Endometrium (tissue), 2 donors: ENCODE measurements around the gene TYK2.
"Not testable (repeated sequence)": the region's sequence is repeated elsewhere in the genome, so short reads cannot be mapped to it uniquely, and the experiment has no call there.

ENCODE experiments used
- FAIRE-seq: peaks from 2 replicates; lab custom pipeline; 2012; peaks lifted over from hg19 to GRCh38; lab: Jason Lieb, UNC
- donor health status: control.
- donor health status: control.

TYK2 gene

DNA sequence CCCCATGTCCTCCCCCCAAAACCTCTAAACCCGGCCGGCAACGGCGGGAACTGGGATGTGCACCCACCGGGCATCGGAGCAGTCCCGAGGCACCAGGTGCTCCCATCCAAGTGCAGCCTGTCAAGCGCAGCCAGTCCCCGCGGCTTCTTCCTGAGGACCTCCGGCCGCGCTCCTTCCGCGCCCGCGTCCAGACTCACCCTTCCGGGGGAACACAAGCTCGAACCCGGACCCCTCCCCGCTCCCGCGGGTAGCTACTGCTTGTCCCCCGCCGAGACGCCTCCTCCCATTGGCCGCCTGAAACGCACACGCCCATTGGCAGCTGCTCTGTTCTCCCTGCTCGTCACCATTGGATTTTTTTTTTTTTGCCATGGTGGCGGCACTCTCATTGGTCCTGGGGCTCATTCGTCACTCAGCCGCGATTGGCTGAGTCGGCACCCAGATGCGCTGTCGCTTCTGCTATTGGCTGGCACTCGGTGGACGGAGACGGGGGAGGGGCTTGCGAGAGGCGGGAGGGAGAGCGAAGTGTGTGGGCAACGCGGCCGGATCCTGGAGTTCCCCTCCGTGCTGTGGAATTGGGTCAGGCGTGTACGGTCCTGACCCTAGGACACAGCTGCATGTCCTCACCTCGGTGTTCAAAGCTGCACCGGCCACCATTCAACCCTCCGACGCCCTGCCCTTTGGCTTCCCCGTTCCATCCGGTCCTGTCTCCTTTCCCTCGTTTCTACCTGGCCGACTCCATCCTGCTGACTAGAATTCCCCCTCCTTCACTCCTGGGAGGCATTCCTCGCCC lies at the start of gene TYK2:
Gene TYK2, minus strand, starts transcription at position 260 of the 790 bp plus-strand sequence. CDS start 2,166 bp downstream, outside the sequence.
- FAIRE-seq: peak; percentile 99

DNA sequence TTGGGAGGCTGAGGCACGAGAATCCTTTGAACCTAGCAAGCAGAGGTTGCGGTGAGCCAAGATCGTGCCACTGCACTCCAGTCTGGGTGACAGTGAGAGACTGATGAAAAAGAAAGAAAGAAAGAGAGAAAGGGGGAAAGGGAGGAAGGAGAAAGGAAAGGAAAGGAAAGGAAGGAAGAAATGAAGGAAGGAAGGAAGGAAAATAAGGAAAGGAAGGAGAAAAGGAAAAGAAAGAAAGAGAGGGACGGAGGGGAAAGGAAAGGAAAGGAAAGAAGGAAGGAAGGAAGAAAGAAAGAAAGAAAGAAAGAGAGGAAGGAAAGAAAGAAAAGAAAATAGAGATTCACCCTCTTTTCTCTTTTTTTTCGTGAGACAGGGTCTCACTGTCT lies 48.6 kb upstream of the TYK2 start:
- no peak for FAIRE-seq

DNA sequence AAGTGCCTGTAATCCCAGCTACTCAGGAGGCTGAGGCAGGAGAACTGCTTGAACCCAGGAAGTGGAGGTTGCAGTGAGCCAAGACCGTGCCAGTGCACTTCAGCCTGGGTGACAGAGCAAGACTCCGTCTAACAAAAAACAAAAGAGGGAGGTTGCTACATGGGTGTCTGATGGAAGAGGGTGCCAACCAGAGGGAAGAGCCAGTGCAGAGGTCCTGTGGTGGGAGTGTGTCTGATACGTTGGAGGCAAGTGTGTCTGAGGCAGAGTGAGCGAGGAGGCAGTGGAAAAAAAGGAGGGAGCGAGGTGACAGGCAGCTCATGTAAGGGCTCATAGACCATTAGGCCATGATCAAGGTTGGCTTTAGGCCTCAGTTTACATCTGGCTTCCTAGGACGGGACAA lies 46.8 kb upstream of the TYK2 start:
- FAIRE-seq: no peak

DNA sequence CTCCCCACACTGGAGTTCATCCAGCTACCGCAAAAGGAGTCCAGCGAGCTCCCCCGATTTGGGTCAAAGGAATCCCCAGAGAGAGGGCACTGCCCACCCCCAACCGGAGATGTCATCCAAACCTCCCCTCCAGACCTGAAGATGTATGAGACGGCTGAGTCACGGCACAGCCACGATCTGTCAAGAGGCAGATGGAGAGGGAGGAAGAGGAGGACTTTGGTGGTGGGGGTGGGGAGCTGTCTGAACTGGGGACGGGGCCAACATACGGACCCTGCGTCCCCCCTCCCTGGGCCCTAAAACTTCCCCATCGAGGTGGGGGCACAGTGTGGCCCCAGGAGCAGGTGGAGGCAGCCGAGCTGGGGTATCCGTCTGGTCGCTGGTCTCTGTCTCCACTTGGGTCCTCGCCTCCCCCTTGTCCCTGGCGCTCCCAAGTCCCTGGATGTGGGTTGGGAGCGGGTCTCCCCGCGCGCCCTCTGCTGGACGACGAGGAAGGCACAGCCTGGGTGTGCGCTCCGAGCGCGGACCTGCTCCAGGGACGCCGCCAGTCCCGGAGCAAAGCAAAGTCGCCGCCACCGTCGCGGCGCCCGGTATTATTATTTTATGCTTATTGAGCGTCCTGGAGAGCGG lies 43.8 kb upstream of the TYK2 start:
- FAIRE-seq: no peak

DNA sequence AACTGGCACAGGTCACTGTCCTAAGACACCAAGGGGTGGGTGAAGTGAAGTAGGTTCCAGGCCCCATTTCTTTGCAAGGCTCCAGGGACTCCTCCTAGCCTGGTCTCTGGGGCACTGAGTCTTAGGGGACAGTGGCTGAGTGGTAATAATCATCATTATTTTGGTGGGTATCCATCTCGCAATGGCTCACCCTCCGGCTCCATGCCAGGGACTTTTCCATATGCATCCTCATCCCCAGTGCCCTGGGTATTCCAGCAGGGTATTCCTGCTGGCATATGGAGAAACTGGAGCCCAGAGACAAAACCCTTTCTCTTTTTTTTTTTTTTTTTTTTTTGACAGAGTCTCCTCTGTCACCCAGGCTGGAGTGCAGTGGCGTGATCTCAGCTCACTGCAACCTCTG lies 42.5 kb upstream of the TYK2 start:
- no peak for FAIRE-seq

DNA sequence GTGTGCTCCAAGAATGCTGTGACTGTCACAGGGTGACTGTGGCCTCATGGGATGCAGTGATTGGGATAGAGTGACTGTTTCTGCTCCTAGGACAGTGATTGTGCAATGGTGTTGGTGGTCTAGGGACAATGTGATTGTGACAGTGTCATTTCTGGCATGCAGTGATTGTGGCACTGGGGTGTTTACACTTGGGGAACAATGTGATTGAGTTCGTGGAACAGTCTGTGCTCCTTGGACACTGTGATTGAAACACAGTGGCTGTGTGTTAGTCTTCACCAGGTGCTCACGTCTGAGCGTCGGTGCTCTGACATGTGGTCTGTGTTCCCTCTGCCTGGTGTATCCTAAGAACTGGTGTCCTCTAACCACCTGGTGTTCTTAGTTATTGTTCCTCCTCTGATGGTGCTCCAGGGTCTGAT lies 41.7 kb upstream of the TYK2 start:
- no peak for FAIRE-seq

DNA sequence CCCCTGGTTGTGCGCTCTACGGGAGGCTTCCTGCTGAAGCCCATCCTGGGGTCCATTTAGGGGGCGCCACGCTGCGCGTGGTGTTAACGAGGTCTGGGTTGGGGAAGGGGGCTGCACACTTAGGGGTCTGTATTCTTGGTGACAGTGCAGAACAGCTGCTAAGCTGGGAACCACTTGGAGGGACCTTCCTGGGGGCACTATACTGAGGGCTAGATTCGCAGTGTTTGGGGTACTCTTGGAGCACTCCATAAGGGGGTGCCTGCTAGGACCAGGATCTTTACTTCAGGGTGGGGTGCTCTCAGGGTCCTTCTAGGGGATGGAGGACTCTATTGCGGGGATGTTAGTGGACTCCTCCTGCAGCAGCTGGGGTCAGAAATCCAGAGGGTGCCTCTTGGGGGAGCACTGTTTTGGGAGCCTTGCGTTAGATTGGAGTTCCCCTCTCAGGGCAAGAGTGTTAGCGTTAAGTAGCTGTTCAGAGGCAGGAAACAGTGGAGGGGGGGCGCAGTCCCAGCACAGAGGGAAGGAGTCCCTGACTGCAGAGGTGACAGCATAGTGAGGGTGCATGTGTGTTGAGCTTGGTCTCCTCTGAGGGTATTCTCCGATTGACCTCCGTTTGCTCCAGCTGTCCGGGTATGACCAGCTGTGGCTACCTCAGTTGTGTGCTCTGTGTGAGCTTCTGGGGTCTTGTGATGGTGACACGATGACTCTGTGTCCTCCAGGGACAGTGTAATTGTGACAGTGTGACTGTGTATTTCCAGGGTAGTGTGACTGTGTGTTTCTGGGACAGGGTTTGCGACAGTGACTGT lies 41.1 kb upstream of the TYK2 start:
- no peak for FAIRE-seq

DNA sequence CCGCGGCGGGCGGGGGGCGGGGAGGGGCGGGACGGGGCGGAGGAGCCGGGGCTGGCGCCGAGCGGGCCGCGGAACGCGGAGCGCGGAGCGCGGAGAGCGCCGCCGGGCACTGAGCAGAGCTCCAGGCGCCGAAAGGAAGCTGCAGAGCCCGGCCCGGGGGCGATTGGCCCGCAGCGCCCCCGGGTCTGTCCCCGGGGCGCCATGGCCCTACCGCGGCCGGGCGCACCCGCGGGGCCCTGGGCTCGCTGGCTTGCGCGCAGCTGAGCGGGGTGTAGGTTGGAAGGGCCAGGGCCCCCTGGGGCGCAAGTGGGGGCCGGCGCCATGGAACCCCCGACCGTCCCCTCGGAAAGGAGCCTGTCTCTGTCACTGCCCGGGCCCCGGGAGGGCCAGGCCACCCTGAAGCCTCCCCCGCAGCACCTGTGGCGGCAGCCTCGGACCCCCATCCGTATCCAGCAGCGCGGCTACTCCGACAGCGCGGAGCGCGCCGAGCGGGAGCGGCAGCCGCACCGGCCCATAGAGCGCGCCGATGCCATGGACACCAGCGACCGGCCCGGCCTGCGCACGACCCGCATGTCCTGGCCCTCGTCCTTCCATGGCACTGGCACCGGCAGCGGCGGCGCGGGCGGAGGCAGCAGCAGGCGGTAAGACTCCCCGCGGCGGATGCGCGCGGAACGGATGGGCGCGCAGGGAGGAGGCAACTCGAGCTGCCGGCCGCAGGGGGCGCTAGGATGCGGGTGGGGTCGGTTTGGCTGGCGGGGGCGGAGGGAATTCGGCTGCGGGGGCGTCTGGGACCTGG lies 40.3 kb upstream of the TYK2 start, which contains the start of gene PDE4A:
Gene PDE4A, plus strand, starts transcription at position 95 of the 796 bp plus-strand sequence. Its CDS starts 227 bp downstream, at position 322.
- FAIRE-seq: no peak

DNA sequence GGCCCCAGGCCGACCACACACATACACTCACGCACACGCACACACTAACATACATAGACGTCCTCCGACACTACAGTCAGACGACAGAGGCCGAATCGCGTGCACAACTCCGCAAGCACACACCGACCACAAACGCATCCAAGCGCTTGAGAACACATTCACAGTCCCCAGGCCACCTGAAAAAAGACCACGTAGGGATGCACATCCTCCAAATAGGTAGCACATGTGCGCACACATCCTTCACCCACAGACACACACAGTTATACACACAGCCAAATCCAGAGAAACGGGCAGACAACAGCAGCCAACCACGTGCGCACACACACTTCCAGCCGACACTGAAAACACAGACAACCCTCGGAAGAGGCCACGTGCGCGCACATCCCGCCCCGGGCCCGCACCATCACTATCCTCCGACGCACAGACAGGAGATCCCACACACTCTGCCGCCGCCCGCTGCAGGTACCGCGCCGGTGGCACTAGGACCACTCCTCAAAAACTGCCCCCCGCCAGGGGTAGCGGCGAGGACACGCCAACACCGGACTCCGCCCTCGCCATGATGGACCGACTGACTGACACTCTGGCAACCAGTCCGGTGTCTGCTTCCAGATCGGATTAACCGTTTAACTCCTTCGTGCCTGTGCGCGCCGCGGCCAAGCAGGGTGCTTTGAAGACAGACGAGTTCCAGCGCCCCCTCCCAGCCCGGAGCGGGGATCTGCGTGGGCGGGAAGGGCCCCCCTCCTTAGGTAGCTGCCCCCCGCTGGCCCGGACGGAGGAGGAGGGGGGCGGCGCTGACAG lies 39.5 kb upstream of the TYK2 start:
- FAIRE-seq: no peak

DNA sequence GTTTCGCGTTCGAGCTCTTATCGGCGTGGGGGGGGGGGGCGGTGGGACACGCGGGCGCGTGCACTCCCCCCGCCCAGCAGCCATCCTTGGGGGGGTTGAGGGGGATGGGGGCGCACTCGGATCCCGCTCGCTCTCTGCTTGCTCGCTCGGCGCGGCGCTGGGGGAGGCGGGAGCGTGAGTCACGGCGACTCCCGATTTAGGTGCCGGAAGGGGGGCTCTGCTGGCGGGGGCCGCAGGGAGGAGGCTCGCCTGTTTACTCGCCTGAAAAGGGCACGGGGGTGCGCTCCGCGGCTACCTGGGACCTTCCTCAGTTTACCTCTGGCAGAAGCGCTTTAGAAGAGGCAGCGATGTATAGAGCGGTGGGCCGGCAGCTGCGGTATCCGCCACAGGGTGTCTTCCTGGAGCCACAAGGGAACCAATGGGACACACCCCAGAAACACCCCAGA lies 38.9 kb upstream of the TYK2 start:
- FAIRE-seq: no peak

DNA sequence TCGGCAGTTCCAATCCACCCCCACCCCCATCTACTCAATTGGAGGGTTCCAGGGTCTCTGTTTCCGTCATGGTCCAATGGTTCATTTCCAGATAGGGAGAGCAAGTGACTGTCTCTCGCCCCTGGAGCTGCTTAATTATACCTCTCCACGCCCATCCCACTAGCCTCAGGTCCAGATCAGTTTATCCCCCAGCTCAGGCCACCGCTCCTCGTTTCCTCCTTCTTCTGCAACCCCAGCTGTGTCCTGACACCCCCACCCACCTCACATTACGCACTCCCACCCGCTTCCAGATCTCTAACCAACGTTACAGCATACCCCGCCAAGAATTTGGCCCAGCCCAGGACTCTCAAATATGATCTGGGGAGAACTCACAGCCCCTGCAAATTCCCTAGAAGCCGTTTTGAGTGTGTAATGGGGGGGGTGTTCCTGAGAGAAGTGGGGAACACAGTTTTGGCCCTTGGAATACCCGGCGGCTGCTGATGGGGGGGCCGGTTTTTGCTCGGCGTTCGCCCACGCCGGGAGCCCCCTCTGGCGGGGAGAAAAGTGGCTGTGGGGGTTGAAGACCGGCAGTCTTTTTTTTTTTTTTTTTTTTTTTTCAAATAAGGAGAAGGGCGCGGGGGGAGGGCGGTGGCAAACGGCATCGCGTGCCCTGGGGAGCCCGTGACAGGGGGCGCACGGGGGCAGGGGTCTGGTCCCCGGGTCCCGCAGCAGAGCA lies 38.3 kb upstream of the TYK2 start:
- FAIRE-seq: no peak

DNA sequence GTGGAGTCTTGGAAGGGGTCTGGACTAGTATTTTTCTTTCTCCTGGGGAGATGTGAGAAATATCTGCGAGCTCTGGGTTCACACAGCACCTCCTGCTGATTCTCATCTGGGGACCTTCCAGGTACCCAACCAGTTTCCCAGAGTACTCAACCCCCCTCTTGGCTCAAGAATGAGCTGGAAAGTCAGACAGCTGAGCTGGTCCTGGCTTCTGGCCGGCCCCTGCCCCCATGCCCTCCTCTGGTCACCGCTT lies 37.8 kb upstream of the TYK2 start:
- no peak for FAIRE-seq

DNA sequence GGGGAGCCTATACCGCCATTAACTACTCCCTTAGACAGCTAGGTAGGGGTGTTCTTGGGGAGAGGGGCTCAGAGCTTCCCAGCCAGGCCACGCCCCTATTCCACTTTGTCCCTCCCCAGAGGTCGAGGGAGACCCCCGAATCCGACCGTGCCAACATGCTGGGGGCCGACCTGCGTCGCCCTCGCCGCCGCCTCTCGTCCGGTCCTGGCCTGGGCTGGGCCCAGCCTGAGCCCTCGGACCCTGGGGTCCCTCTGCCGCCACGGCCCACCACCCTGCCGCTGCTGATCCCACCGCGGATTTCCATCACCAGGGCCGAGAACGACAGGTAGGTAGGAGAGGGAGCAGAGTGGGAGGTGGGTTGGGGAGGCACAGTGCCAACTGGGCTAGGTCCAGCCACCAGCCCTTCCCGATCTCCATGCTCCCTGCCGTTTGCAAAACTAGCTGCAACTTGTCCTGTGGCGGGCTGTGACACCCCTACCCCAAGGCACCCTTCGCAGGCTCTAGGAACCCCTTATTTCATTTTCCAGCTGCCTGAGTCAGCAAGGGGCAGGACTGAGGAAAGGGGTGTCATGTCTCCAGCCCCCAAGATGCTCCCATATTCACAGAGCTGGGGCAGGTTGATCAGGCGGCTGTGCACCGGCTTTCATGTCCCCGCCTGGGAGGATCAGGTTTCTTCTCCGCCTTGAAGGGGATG lies 37.3 kb upstream of the TYK2 start:
- no peak for FAIRE-seq

DNA sequence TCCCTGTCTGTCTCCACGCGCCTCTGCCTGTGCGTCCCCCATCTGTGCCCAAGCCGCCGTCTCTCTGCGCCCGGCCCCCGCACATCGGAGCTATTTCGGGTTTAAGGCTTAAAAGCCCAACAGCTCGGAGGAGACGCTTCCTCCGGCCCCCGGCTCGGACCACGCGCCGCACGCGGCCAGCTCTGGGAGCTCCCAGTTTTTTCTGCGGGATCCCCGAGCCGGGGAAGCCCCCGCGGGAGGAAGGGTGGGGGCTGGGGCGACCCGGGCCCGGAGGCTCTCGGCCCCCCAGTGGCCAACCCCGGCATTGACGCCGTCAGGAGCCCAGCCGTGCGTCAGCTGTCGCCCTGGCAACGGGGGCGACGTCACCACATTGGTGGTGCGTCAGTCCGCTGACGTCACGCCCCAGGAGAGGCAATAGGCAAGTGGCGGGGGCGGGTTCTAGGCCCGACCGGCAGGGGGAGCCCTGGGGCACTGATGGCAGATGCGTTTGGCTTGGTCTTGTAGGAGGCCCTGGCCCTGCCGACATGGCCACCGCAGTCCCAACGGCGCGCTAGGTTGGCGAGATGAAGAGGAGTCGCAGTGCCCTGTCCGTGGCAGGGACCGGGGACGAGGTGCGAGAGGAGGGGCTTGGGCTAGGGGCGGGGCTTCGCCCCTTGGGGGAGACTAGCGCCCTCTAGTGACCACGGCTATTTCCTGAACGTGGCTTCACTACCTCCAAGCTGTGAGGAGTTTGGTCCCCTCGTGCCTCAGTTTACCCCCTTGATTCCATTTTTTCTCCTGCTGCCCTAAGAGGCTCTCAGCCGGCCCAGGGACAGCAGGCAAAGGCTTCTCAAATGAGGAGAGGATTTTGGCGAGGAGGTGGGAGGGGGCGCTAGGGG lies 36.2 kb upstream of the TYK2 start:
- no peak for FAIRE-seq

DNA sequence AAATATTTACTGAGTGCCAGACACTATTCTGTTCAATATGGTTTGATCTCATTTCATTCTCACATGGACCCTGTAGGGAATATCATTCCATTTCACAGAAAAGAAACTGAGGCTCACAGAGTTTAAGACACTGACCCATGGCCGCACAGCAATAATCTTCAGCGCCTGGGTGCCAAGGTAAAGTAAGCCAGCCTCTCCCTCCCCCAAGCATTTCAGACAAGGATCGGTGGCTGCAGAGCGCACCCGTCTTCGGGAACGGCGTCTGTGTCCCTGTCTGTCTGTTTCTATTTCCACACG lies 35.7 kb upstream of the TYK2 start:
- FAIRE-seq: no peak

DNA sequence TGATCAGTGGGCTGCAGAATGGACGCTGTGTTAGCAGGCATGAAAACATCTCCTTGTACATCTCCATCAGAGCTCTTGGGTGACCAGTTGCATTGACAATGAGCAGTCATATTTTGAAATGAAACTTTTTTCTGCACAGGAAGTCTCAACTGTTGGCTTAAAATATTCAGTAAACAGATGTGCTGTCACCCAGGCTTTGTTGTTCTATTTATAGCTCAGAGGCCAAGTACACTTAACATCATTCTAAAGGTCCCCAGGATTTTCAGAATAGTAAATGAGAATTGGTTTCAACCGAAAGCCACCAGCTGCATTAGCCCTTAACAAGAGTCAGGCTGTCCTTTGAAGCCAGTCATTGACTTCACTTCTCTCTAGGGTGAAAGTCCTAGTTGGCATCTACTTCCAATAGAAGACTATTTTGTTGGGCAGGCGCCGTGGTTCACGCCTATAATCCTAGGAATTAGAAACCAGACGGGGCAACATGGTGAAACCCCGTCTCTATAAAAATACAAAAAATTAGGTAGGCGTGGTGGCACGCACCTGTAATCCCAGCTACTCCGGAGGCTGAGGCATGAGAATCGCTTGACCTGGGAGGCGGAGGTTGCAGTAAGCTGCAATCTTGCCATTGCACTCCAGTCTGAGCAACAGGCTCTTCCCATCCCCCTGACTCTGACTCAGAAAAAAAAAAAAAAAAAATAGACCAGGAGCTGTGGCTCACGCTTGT lies 32.0 kb upstream of the TYK2 start:
- no peak for FAIRE-seq

DNA sequence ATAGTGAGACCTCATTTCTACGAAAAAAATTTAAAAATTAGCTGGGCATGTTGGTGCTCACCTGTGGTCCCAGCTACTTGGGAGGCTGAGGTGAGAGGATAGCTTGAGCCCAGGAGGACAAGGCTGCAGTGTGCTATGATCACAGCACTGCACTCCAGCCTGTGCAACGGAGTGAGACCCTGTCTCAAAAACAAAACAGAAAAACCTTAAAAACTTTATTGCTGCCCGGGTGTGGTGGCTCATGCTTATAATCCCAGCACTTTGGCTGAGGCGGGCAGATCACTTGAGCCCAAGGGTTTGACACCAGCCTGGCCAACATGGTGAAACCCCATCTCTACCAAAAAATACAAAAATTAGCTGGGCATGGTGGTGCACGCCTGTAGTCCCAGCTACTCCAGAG lies 30.9 kb upstream of the TYK2 start:
- FAIRE-seq: not testable (repeated sequence)

DNA sequence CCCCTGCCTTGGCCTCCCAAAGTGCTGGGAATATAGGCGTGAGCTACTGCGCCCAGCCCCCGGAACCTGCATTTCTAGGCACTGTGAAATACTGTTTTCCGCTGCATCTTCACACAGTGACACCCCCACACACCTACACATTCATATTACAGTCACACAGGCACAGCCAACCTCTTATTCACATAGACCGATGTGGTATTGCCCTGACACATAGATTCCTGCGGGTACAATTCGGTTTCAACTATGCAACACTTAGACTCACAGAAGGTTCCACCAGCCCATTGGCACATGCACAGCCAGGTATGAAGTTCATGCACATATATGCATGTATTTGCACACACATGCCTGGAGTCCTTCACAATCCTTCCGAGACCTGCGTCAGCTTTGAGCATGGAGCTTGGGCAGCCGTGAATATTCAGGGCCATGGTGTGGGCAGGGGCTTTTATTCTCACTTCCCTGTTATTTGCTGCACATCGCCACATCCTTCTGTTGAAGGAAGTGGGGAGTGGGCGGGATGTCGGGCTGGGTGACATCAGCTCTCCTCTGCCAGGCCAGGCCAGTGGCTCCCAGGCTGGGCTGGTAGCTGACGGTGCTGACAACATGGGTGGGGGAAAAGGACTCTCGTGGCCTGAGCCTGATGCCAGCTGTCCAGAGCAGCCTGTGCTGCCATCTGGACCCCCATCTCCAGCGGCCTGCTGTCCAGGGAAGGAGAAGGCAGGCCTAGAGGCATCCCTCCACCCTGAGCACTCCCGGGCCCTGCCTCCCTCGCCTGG lies 28.3 kb upstream of the TYK2 start:
- no peak for FAIRE-seq
